HG02798 (cell line): ENCODE measurements around the gene CD300H.

Source experiments
- ATAC-seq: cut with Tn5 transposase; IDR thresholded peaks from one replicate; pipeline ENCODE4 v1.9.1; 2021; ENCODE audit warnings: mild to moderate bottlenecking; ENCODE audit not compliant: unreplicated experiment, poor library complexity

CD300H gene

GRCh38 chr17:74555427-74555940 lies 11.8 kb downstream of the CD300H start:
- no peak for ATAC-seq

- no peak for ATAC-seq
Observed at GRCh38 chr17:74554909-74555308, 12.4 kb downstream of the CD300H start.

GRCh38 chr17:74552037-74552436 lies 15.3 kb downstream of the CD300H start:
- no peak for ATAC-seq

- no peak for ATAC-seq
Observed at GRCh38 chr17:74550602-74551001, 16.7 kb downstream of the CD300H start.

- no peak for ATAC-seq
Observed at GRCh38 chr17:74549343-74549742, 18.0 kb downstream of the CD300H start.

GRCh38 chr17:74547736-74548135 lies 19.6 kb downstream of the CD300H start:
- no peak for ATAC-seq

- no peak for ATAC-seq
Observed at GRCh38 chr17:74547264-74547663, 20.0 kb downstream of the CD300H start.

GRCh38 chr17:74546586-74546985 lies 20.7 kb downstream of the CD300H start:
- ATAC-seq: no peak

- ATAC-seq: no peak
Observed at GRCh38 chr17:74545843-74546230, 21.5 kb downstream of the CD300H start, which contains the start of gene CD300C. CD300C (minus strand) TSS chr17:74546115; CDS start chr17:74545782, 333 bp downstream.

- no peak for ATAC-seq
Observed at GRCh38 chr17:74544991-74545842, 22.1 kb downstream of the CD300H start.

- ATAC-seq: no peak
Observed at GRCh38 chr17:74543891-74544760, 23.2 kb downstream of the CD300H start.

- ATAC-seq: no peak
Observed at GRCh38 chr17:74543406-74543805, 23.9 kb downstream of the CD300H start.

- no peak for ATAC-seq
Observed at GRCh38 chr17:74542727-74543383, 24.5 kb downstream of the CD300H start.

- ATAC-seq: no peak
Observed at GRCh38 chr17:74542166-74542565, 25.1 kb downstream of the CD300H start.

- ATAC-seq: no peak
Observed at GRCh38 chr17:74541176-74542111, 25.9 kb downstream of the CD300H start.

- no peak for ATAC-seq
Observed at GRCh38 chr17:74539281-74539820, 28.0 kb downstream of the CD300H start.

- no peak for ATAC-seq
Observed at GRCh38 chr17:74536890-74537289, 30.4 kb downstream of the CD300H start.

- no peak for ATAC-seq
Observed at GRCh38 chr17:74532115-74532514, 35.2 kb downstream of the CD300H start.

GRCh38 chr17:74531231-74531761 lies 36.0 kb downstream of the CD300H start, which contains the start of gene CD300LB:
CD300LB (minus strand) TSS chr17:74531475; CDS start chr17:74531350, 125 bp downstream.
- no peak for ATAC-seq
